ENCODE results near the gene MBLAC2.

DNA sequence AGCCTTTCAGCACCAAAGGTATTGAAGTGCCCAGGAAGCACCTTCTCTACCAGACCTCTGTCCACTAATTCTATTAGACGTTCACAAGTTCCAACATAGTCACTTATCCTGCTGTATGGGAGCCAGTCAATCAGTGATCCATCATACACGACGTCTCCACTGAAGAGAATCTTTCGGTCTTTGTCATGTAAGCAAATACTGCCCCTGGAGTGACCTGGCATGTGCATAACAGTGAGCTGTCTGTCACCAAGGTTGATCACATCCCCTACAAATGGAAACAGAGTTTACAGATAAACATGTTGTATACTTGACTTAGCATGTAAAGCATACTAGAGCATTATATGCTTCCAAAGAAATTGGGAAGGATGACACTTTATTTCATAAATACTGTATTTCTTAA, 13.3 kb downstream of the MBLAC2 start:
- TF ChIP-seq, protein P1, sequence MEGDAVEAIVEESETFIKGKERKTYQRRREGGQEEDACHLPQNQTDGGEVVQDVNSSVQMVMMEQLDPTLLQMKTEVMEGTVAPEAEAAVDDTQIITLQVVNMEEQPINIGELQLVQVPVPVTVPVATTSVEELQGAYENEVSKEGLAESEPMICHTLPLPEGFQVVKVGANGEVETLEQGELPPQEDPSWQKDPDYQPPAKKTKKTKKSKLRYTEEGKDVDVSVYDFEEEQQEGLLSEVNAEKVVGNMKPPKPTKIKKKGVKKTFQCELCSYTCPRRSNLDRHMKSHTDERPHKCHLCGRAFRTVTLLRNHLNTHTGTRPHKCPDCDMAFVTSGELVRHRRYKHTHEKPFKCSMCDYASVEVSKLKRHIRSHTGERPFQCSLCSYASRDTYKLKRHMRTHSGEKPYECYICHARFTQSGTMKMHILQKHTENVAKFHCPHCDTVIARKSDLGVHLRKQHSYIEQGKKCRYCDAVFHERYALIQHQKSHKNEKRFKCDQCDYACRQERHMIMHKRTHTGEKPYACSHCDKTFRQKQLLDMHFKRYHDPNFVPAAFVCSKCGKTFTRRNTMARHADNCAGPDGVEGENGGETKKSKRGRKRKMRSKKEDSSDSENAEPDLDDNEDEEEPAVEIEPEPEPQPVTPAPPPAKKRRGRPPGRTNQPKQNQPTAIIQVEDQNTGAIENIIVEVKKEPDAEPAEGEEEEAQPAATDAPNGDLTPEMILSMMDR (IDR thresholded peaks at IDR 0.05) = no peak
- TF ChIP-seq POLR2A (IDR thresholded peaks at IDR 0.05) (no peak), EP300 (IDR thresholded peaks at IDR 0.05) (no peak)

All from stomach (tissue), 4 donors.